K562 (cell line): ENCODE measurements around the gene PPARD. TPM values are rescaled to one million over a fixed set of nuclear protein-coding genes. Genes with fewer than 3 reads are reported as not detected.
A peak's percentile ranks its signal among the peaks of the same experiment; 100 is the strongest.

Source experiments
- ASH1L ChIP-seq: fragments of 450-650 bp; IDR thresholded peaks from 2 replicates; pipeline ENCODE4 v1.6.1; 2018; ENCODE audit warnings: borderline replicate concordance, mild to moderate bottlenecking, low read depth; ENCODE audit not compliant: partially characterized antibody
- BCOR ChIP-seq: fragments of 450-650 bp; IDR thresholded peaks from 2 replicates; pipeline ENCODE4 v1.6.1; 2016
- BRCA1 ChIP-seq, 2 experiments: fragments of 450-650 bp in 1 of 2; sonication (generic) in 1 of 2; formaldehyde crosslinking in 1 of 2; IDR thresholded peaks; 2 replicates each; pipeline versions ENCODE4 v1.5.0 to v1.6.1; 2017 to 2020; ENCODE audit warnings: mild to moderate bottlenecking in 1 of 2, missing genetic modification reagents in 1 of 2
- CEBPG ChIP-seq, 3 experiments: fragments of 200-800 bp in 1 of 3; sonication (Bioruptor generic) in 1 of 3; sonication (generic) in 1 of 3; formaldehyde crosslinking in 1 of 3; IDR thresholded peaks in 2 of 3; conservative IDR thresholded peaks in 1 of 3; 2 replicates each; pipeline versions ENCODE4 v1.6.1 to v1.8.0; 2016 to 2022; ENCODE audit warnings: missing compliant biosample characterization in 2 of 3, missing genetic modification characterization in 2 of 3, mild to moderate bottlenecking in 1 of 3, missing genetic modification reagents in 1 of 3
- CTBP1 ChIP-seq: fragments of 450-650 bp; IDR thresholded peaks from 2 replicates; pipeline ENCODE4 v1.6.1; 2016; ENCODE audit warnings: borderline replicate concordance
- E2F3 ChIP-seq: fragments of 250-450 bp; sonication (Bioruptor Pico); IDR thresholded peaks from 2 replicates; pipeline ENCODE4 v1.4.0; 2020; ENCODE audit warnings: mild to moderate bottlenecking
- ESRRA ChIP-seq: fragments of 450-650 bp; IDR thresholded peaks from 2 replicates; pipeline ENCODE4 v1.6.1; 2014; ENCODE audit warnings: low read depth, mild to moderate bottlenecking, moderate library complexity, borderline replicate concordance
- FOXK1 ChIP-seq: sonication (generic); formaldehyde crosslinking; IDR thresholded peaks from 2 replicates; pipeline ENCODE4 v1.8.0; 2022; ENCODE audit warnings: missing genetic modification reagents, mild to moderate bottlenecking, borderline replicate concordance
- HMG20B ChIP-seq: fragments of 250-450 bp; sonication (Bioruptor Pico); IDR thresholded peaks from 2 replicates; pipeline ENCODE4 v1.5.0; 2021; ENCODE audit warnings: mild to moderate bottlenecking
- MEF2D ChIP-seq: conservative IDR thresholded peaks from 2 replicates; pipeline ENCODE4 v1.6.1; 2016; ENCODE audit warnings: low read depth, missing genetic modification characterization, missing compliant biosample characterization
- MEIS2 ChIP-seq: fragments of 450-650 bp; IDR thresholded peaks from 2 replicates; pipeline ENCODE4 v1.6.1; 2014; ENCODE audit warnings: mild to moderate bottlenecking; ENCODE audit not compliant: partially characterized antibody
- MYNN ChIP-seq, 2 experiments: sonication (generic); formaldehyde crosslinking in 1 of 2; IDR thresholded peaks; 2 replicates each; pipeline versions ENCODE4 v1.5.0 to v1.6.1; 2016 to 2020; ENCODE audit warnings: antibody characterized with exemption in 1 of 2, missing genetic modification reagents in 1 of 2
- PHF21A ChIP-seq: fragments of 450-650 bp; IDR thresholded peaks from 2 replicates; pipeline ENCODE4 v1.6.1; 2017; ENCODE audit warnings: low read depth, borderline replicate concordance
- POLR2AphosphoS2 ChIP-seq: IDR thresholded peaks from 2 replicates; pipeline ENCODE4 v1.6.1; 2012; ENCODE audit warnings: low read length, improper control_type of control experiment
- POU5F1 ChIP-seq: fragments of 150-350 bp; IDR thresholded peaks from 2 replicates; pipeline ENCODE4 v1.6.1; 2014; ENCODE audit warnings: borderline replicate concordance, low read length, low read depth, mild to moderate bottlenecking; ENCODE audit not compliant: partially characterized antibody
- RBM39 ChIP-seq: fragments of 200-400 bp; formaldehyde crosslinking; optimal IDR thresholded peaks from 2 replicates; pipeline ENCODE3; 2018; ENCODE audit warnings: low read depth, low read length
- SNIP1 ChIP-seq: fragments of 450-650 bp; IDR thresholded peaks from 2 replicates; pipeline ENCODE4 v1.7.1; 2017; ENCODE audit warnings: low read depth, mild to moderate bottlenecking
- SNRNP70 ChIP-seq: fragments of 200-400 bp; formaldehyde crosslinking; optimal IDR thresholded peaks from 2 replicates; pipeline ENCODE3; 2017; ENCODE audit warnings: low read depth, low read length
- SRSF7 ChIP-seq: fragments of 200-400 bp; formaldehyde crosslinking; optimal IDR thresholded peaks from 2 replicates; pipeline ENCODE3; 2017; ENCODE audit warnings: mild to moderate bottlenecking, low read depth, low read length
- TAF9B ChIP-seq: fragments of 450-650 bp; IDR thresholded peaks from 2 replicates; pipeline ENCODE4 v1.6.1; 2018; ENCODE audit warnings: mild to moderate bottlenecking; ENCODE audit not compliant: partially characterized antibody
- ZBTB7A ChIP-seq: IDR thresholded peaks from 2 replicates; pipeline ENCODE4 v1.6.1; 2011; ENCODE audit warnings: low read depth, mild to moderate bottlenecking, low read length, moderate library complexity, borderline replicate concordance; ENCODE audit not compliant: control insufficient read depth
- polyA plus RNA-seq, 8 experiments: library from polyadenylated mRNA; depleted of rRNA in 4 of 8; stranded (reverse) in 5 of 8; unstranded in 3 of 8; fragments of >200 nt; fragmentation: Nextera tagmentation in 2 of 8; fragmentation: Illumina TruSeq in 1 of 8; extraction: Ambion mirVana in 2 of 8; extraction: Trizol in 1 of 8; gene quantifications; 2 replicates each; pipeline versions ENCODE4 v1.2.1 to v1.2.3, GENCODE V29; 2011 to 2014; ENCODE audit warnings: inconsistent platforms in 1 of 8, missing spikeins in 1 of 8
- total RNA-seq, 7 experiments: library from RNA; depleted of rRNA in 6 of 7; stranded (reverse); fragments of >200 nt in 6 of 7; fragmentation: Illumina TruSeq in 2 of 7; extraction: Trizol in 2 of 7; gene quantifications; 2 replicates each; pipeline versions ENCODE4 v1.2.1 to v1.2.3, GENCODE V29; 2011 to 2021; ENCODE audit warnings: low replicate concordance in 1 of 7
- TF ChIP-seq, protein P1 (sequence below): conservative IDR thresholded peaks from 2 replicates; pipeline ENCODE4 v1.6.1; 2011; ENCODE audit warnings: low read depth, mild to moderate bottlenecking, low read length; ENCODE audit not compliant: control insufficient read depth
- TF ChIP-seq, protein P2 (sequence below), 2 experiments: fragments of 450-650 bp; IDR thresholded peaks; 2 replicates each; pipeline ENCODE4 v1.6.1; 2018; ENCODE audit warnings: mild to moderate bottlenecking in 2 of 2, low read depth in 1 of 2; ENCODE audit not compliant: partially characterized antibody in 2 of 2

The PPARD gene
- total and polyA plus RNA-seq, 9 of the 15 experiments (the other 6 are each of a cell fraction or from before 2014, with no cell fraction given), result 0.14 to 13.2 (median 3.8) TPM

DNA sequence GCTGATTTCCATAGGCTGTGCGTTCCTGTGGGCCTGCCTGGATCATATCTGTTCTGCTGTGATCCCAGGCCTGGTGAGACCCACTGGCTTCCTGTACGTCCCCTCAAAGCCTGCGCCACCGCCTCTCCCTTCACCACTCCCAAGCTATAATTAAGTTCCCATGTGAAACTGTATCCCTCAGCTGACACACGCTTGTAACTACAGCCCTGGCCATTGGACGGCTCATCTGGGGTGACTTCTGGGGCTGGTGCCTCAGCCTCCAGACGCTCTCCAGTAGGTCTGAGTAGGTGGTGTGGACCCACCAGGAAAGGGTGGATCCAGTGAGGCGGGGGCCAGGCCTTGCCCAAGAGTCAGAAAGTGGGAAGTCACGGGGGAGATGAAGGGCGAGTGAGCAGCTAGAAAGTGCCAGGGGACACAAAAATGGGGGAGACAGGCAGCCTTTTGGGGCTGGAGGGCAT lies 21.0 kb downstream of the PPARD start (continued):
- no peak for TF ChIP-seq CEBPG (CRISPR knock-in tag; IDR thresholded peaks at IDR 0.05)
- no peak for TF ChIP-seq CEBPG (tag; conservative IDR thresholded peaks at IDR 0.05 in 1 of 2, IDR thresholded peaks at IDR 0.05 in 1 of 2)
- peak; percentile 82 for TF ChIP-seq CTBP1
- no peak for TF ChIP-seq E2F3 (CRISPR knock-in tag)
- 0 out of 2 replicates have a peak, but pooled peaks have one; percentile 26 for TF ChIP-seq MEF2D (tag)
- TF ChIP-seq ASH1L, result peak; percentile 58
- TF ChIP-seq, protein P1, sequence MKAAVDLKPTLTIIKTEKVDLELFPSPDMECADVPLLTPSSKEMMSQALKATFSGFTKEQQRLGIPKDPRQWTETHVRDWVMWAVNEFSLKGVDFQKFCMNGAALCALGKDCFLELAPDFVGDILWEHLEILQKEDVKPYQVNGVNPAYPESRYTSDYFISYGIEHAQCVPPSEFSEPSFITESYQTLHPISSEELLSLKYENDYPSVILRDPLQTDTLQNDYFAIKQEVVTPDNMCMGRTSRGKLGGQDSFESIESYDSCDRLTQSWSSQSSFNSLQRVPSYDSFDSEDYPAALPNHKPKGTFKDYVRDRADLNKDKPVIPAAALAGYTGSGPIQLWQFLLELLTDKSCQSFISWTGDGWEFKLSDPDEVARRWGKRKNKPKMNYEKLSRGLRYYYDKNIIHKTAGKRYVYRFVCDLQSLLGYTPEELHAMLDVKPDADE, result no peak
- peak; percentile 56 for TF ChIP-seq MEIS2
- no peak for TF ChIP-seq SNRNP70
- TF ChIP-seq RBM39, result no peak
- TF ChIP-seq POLR2AphosphoS2, result peak; percentile 57; the same call in 1 of the 2 replicates
- no peak for TF ChIP-seq SRSF7
- TF ChIP-seq ZBTB7A, result peak; percentile 64; the same call in 1 of the 2 replicates
- TF ChIP-seq SNIP1, result peak; percentile 60; the same call in 1 of the 2 replicates
- no peak for TF ChIP-seq HMG20B
- TF ChIP-seq MYNN (IDR thresholded peaks at IDR 0.05), result peak; percentile 81; the same call in 1 of the 2 replicates
- no peak for TF ChIP-seq MYNN (CRISPR knock-in tag; IDR thresholded peaks at IDR 0.05)
- TF ChIP-seq PHF21A, result peak; percentile 63; the same call in 1 of the 2 replicates
- TF ChIP-seq, protein P2, sequence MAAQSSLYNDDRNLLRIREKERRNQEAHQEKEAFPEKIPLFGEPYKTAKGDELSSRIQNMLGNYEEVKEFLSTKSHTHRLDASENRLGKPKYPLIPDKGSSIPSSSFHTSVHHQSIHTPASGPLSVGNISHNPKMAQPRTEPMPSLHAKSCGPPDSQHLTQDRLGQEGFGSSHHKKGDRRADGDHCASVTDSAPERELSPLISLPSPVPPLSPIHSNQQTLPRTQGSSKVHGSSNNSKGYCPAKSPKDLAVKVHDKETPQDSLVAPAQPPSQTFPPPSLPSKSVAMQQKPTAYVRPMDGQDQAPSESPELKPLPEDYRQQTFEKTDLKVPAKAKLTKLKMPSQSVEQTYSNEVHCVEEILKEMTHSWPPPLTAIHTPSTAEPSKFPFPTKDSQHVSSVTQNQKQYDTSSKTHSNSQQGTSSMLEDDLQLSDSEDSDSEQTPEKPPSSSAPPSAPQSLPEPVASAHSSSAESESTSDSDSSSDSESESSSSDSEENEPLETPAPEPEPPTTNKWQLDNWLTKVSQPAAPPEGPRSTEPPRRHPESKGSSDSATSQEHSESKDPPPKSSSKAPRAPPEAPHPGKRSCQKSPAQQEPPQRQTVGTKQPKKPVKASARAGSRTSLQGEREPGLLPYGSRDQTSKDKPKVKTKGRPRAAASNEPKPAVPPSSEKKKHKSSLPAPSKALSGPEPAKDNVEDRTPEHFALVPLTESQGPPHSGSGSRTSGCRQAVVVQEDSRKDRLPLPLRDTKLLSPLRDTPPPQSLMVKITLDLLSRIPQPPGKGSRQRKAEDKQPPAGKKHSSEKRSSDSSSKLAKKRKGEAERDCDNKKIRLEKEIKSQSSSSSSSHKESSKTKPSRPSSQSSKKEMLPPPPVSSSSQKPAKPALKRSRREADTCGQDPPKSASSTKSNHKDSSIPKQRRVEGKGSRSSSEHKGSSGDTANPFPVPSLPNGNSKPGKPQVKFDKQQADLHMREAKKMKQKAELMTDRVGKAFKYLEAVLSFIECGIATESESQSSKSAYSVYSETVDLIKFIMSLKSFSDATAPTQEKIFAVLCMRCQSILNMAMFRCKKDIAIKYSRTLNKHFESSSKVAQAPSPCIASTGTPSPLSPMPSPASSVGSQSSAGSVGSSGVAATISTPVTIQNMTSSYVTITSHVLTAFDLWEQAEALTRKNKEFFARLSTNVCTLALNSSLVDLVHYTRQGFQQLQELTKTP (IDR thresholded peaks at IDR 0.05; ENCODE audit: low read depth in 1 of 2, partially characterized antibody in 2 of 2), result peak in 1 of 2 experiments; percentile 52
- no peak for TF ChIP-seq POU5F1
- 0 out of 2 replicates have a peak, but pooled peaks have one; percentile 6 for TF ChIP-seq BCOR
- TF ChIP-seq FOXK1 (CRISPR knock-in tag), result no peak; the same call in 1 of the 2 replicates
- peak; percentile 83 for TF ChIP-seq TAF9B
- TF ChIP-seq ESRRA, result 0 out of 2 replicates have a peak, but pooled peaks have one; percentile 27
- no peak for TF ChIP-seq BRCA1 (IDR thresholded peaks at IDR 0.05)
- no peak for TF ChIP-seq BRCA1 (CRISPR knock-in tag; IDR thresholded peaks at IDR 0.05)
